IPS-20b (cell line): Measurements from ENCODE around the gene ANXA2.
"Not testable (repeated sequence)": the region's sequence is repeated elsewhere in the genome, so short reads cannot be mapped to it uniquely, and the experiment has no call there.

Experiments
- H3K27ac ChIP-seq: one replicate; pipeline ENCODE4 v1.5.1; 2013; ENCODE audit warnings: low read length
- H3K27me3 ChIP-seq: 2 replicates; pipeline ENCODE4 v1.6.1; 2013; ENCODE audit warnings: mild to moderate bottlenecking, low read length, inconsistent platforms; ENCODE audit not compliant: insufficient read depth
- H3K36me3 ChIP-seq: 2 replicates; pipeline ENCODE4 v1.6.1; 2013; ENCODE audit warnings: low read depth, mild to moderate bottlenecking, inconsistent platforms, low read length, moderate library complexity; ENCODE audit not compliant: insufficient read depth
- H3K4me1 ChIP-seq: 2 replicates; pipeline ENCODE4 v1.6.1; 2013; ENCODE audit warnings: mild to moderate bottlenecking, control low read depth, inconsistent platforms, low read length, moderate library complexity; ENCODE audit not compliant: insufficient read depth
- H3K4me3 ChIP-seq: 2 replicates; pipeline ENCODE4 v1.5.1; 2013; ENCODE audit warnings: mild to moderate bottlenecking, low read length, inconsistent platforms
- H3K9ac ChIP-seq: 2 replicates; pipeline ENCODE4 v1.6.1; 2013; ENCODE audit warnings: low read depth, mild to moderate bottlenecking, inconsistent platforms, low read length, moderate library complexity
- H3K9me3 ChIP-seq: 2 replicates; pipeline ENCODE4 v1.6.1; 2013; ENCODE audit warnings: mild to moderate bottlenecking, low read depth, low read length, inconsistent platforms; ENCODE audit not compliant: insufficient read depth

The ANXA2 gene

DNA sequence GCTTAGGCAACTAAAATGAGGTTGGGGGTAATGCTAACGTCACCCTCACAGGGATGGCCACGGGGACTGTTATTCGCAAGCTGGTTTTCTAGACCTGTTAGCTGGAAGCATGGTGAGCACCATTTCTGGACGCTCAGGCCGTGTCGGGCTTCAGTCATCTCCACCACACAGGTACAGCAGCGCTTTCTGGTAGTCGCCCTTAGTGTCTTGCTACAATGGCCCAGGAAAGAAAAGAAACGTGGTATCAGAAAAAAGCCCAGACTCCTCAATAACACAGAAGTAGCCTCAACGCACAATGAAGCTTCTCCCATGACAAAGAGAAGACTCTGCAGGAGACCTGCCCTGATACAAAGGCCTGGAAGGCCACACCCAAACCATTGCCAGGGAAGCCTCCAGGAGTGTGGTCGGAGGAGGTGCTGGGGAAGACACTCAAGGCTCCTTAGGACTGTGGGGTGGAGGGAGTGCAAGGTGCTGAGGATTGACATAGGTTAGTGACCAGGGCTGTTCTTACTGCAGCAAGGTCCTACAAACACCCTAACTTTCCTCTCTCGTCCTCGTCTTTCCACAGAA is 50.2 kb downstream of the ANXA2 start:
- H3K9ac ChIP-seq = no peak overlapping the region
- H3K9me3 ChIP-seq = no peaks in the 10 kb centered on the region
- no peak overlapping the region for H3K27ac ChIP-seq
- H3K27me3 ChIP-seq = no peaks in the 10 kb centered on the region
- peaks cover 8% of the 10 kb centered on the region; the same call in 1 of the 2 replicates for H3K4me1 ChIP-seq
- H3K4me3 ChIP-seq = no peak overlapping the region
- peaks cover 61% of the 10 kb centered on the region for H3K36me3 ChIP-seq

DNA sequence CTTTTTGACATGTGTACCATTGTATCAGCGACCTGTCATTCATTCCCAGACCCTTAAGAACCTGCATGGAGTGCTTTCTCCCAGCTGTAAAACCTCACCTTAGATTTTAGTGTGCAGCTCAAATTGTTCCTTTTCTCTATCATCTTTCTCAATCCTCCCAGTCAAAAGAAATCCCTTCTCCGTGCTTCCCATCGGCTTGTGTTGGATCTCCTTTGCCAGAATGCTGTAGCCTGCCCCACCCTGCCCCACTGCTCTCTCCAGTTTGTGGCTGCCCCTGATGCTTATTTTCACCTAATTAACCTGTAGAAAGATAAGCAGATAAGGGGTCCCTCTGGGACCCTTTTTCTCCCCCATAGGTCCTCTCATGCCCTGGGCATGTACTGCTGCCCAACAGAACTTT is 51.1 kb downstream of the ANXA2 start:
- peaks cover 8% of the 10 kb centered on the region; the same call in 1 of the 2 replicates for H3K4me1 ChIP-seq
- no peaks in the 10 kb centered on the region for H3K9me3 ChIP-seq
- H3K9ac ChIP-seq = no peak overlapping the region
- H3K36me3 ChIP-seq = peaks cover 52% of the 10 kb centered on the region
- H3K27ac ChIP-seq = no peak overlapping the region
- H3K27me3 ChIP-seq = no peaks in the 10 kb centered on the region
- no peak overlapping the region for H3K4me3 ChIP-seq

DNA sequence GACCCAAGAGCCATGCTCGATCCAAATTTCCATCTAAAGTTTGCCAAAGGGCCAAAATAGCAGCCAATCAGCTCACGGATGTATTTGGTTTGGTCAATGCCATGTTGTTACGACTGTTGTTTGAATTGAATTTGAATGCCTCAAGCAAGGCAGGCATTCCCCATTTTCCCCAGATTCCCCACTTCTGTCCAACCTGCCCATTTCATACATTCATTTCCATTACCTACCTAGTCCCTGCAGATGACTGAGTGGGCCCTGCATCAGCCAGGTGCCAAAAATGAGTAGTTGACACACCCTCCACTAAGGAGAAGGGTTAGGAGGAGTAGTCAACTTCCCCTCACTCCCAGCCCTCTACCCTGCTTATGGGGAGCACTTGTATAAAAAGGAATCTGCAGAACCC is 51.7 kb downstream of the ANXA2 start:
- Histone ChIP-seq H3K4me3 (no peak overlapping the region), H3K27ac (no peak overlapping the region), H3K27me3 (no peaks in the 10 kb centered on the region), H3K36me3 (peaks cover 46% of the 10 kb centered on the region), H3K9me3 (no peaks in the 10 kb centered on the region), H3K9ac (no peak overlapping the region), H3K4me1 (peaks cover 8% of the 10 kb centered on the region; the same call in 1 of the 2 replicates)

DNA sequence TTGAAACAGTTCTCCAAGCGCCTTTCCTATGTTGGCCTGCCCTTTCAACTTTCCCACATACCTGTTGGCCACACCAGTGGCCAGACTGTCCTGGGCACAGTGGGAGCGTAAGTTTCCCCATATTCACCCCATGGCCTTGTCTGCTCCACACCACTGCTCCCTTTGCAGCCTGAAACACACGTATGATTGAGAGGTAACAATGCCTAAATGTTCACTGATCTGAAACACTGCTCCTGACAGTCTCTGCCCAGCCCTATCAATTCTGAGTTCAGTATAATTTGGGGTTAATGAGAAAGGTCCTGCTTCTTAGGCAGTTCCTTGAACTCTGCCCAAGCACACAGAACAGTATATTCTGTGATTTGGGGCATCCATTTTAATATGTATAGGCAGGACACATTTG is 52.2 kb downstream of the ANXA2 start:
- Histone ChIP-seq H3K27me3 (no peaks in the 10 kb centered on the region), H3K27ac (no peak overlapping the region), H3K9ac (no peak overlapping the region), H3K4me1 (peaks cover 8% of the 10 kb centered on the region; the same call in 1 of the 2 replicates), H3K4me3 (no peak overlapping the region), H3K9me3 (no peaks in the 10 kb centered on the region), H3K36me3 (peaks cover 41% of the 10 kb centered on the region)

DNA sequence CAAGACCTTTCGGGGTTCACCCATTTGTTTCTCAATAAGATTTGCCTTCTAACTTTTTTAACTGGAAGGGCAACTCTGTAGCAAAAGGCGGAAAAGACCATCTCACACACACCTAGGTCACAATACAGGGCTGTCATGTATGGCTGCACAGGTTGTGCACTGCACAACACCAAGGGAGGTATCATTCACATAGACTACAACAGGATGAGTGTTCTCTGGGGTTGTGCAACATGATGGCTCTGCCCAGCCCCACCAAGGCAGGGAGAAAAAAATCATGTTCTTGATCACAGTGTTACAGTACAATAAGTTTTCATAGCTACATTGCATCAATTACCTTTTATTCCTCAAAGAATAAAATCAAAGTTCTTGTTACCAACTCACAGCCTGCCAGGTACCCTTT is 52.8 kb downstream of the ANXA2 start:
- peaks cover 36% of the 10 kb centered on the region for H3K36me3 ChIP-seq
- no peak overlapping the region for H3K4me3 ChIP-seq
- no peaks in the 10 kb centered on the region for H3K27me3 ChIP-seq
- peaks cover 8% of the 10 kb centered on the region; the same call in 1 of the 2 replicates for H3K4me1 ChIP-seq
- H3K9ac ChIP-seq = no peak overlapping the region
- no peaks in the 10 kb centered on the region for H3K9me3 ChIP-seq
- no peak overlapping the region for H3K27ac ChIP-seq

DNA sequence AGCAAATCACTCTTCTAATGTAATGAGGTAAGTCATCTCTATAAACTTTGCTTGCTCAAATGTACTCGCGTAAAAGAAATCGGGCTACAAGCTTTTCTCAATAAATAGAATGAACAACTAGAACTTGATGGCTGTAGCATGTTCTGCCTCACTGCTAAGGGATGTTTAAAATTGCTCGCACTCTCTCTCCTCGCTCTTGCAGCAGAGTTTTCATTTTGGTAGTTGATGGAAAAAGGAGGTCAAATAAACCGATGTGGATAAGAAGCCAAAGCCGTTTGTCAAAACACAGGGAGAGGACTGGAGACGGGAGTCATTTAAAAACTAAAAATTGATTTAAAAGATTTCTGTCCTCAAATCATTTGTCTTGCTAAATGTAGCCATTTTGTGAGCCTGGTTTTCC is 53.3 kb downstream of the ANXA2 start:
- Histone ChIP-seq H3K27ac (no peak overlapping the region), H3K9ac (no peak overlapping the region), H3K36me3 (peaks cover 35% of the 10 kb centered on the region), H3K27me3 (no peaks in the 10 kb centered on the region), H3K9me3 (no peaks in the 10 kb centered on the region), H3K4me1 (peaks cover 8% of the 10 kb centered on the region; the same call in 1 of the 2 replicates), H3K4me3 (no peak overlapping the region)

DNA sequence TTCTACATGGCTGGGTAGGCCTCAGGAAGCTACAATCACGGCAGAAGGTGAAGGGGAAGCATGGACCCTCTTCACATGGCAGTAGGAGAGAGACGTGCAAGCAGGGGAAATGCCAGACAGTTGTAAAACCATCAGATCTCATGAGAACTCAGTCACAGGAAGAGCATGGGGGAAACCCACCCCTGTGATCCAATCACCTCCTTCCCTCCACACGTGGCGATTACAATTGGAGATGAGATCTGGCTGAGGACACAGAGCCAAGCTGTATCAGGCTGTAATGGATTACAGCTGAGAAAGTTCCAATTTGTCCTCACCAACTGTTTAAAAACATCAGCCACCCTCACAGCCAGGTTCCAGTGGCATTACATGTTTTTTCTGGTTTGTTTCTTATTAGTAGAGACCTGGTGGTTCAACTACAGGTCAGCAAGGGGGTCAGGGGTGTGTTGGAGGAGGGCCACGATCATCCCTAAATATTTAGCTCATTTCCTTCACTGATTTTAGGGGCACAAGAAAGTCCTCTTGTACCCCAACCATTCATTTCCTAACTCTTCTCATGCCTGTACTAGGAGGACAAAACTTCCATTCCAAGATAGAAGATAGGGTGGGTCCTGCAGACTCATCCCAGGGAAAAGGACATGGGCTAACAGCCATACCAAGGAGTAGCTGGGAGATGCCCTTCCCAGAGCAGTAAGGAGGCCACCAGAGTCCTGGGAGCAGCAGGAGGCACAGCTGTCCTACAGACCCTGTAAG is 54.4 kb downstream of the ANXA2 start:
- Histone ChIP-seq H3K9me3 (no peaks in the 10 kb centered on the region), H3K4me1 (peaks cover 8% of the 10 kb centered on the region; the same call in 1 of the 2 replicates), H3K27ac (no peak overlapping the region), H3K4me3 (no peak overlapping the region), H3K36me3 (peaks cover 26% of the 10 kb centered on the region), H3K9ac (no peak overlapping the region), H3K27me3 (no peaks in the 10 kb centered on the region)

DNA sequence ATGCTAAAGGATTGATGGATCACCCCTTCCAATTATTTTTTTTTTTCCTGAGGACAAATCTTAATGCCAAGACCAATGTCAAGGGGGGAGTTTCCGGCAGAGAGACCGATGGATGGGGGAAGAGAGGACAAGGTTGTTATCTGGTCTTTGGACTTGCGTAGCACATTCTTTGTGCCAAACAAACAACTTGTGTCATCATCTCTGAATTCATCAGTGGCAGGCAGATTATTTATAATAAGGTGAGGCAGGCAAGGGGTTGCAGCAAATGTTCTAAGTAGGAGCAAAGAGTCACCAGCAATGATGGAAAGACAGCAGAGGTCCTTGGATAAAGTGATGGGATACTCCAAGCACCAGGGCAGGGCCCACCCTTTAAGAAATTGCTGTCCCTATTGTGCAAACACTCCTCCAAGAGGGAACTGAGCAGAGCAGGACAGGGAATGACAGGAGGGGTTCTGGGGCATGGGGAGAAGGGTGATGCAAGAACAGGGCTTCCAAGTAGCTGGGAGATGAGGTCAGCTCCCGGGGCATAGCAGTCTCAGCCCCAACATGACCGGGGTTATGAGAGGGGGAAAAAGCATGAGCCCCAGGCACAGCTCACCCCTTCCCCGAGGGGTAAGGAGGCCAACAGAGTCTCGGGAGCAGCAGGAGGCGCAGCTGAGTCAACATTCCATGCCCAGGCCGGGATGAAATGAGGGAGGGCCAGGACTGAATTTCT is 57.4 kb downstream of the ANXA2 start:
- no peak overlapping the region for H3K4me3 ChIP-seq
- no peaks in the 10 kb centered on the region for H3K36me3 ChIP-seq
- no peak overlapping the region for H3K27ac ChIP-seq
- no peaks in the 10 kb centered on the region for H3K27me3 ChIP-seq
- no peaks in the 10 kb centered on the region for H3K9me3 ChIP-seq
- H3K9ac ChIP-seq = no peak overlapping the region
- peaks cover 4% of the 10 kb centered on the region; the same call in 1 of the 2 replicates for H3K4me1 ChIP-seq

DNA sequence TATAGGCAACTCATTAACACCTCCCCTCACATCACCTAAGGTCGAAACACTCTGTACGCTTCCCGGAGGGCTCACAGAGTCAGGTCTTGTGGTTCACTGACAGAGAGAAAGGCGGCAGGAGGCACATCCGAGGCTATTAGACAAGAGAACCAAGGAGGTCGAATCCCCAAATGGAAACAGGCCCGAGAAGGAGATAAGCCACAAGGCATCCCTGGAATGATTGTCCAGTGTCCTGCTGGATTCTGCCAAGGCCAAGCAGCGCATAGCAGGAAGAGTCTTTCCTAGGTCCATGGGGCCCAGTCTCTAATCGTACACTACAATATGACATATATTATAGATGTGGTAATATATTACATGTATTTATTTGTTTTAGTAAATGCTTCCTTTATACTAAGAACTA is 58.5 kb downstream of the ANXA2 start:
- no peaks in the 10 kb centered on the region for H3K36me3 ChIP-seq
- H3K27me3 ChIP-seq = no peaks in the 10 kb centered on the region
- H3K4me3 ChIP-seq = no peak overlapping the region
- no peak overlapping the region for H3K27ac ChIP-seq
- no peak overlapping the region for H3K9ac ChIP-seq
- H3K9me3 ChIP-seq = no peaks in the 10 kb centered on the region
- H3K4me1 ChIP-seq = peaks cover 3% of the 10 kb centered on the region; the same call in 1 of the 2 replicates

DNA sequence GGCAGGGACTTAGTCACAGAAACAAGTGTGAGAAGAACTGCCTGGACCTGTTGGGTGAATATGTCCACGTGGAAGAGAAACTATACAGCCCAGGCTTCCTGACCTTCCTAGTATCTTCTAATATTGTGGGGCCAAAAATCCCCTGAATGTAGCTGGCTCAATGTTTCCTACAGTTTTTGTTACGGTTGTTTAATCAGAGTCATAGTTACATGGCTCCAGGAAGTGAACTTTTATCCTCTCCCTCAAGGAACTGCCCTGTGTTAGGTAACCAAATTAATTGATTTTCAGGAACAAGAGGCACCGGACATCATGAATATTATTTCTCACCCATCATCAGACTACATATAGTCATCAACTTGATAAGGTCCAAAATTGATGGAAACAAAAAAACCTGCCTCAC is 59.0 kb downstream of the ANXA2 start:
- Histone ChIP-seq H3K36me3 (no peaks in the 10 kb centered on the region), H3K9ac (no peak overlapping the region), H3K4me3 (no peak overlapping the region), H3K27me3 (no peaks in the 10 kb centered on the region), H3K9me3 (no peaks in the 10 kb centered on the region), H3K4me1 (no peaks in the 10 kb centered on the region), H3K27ac (no peak overlapping the region)

DNA sequence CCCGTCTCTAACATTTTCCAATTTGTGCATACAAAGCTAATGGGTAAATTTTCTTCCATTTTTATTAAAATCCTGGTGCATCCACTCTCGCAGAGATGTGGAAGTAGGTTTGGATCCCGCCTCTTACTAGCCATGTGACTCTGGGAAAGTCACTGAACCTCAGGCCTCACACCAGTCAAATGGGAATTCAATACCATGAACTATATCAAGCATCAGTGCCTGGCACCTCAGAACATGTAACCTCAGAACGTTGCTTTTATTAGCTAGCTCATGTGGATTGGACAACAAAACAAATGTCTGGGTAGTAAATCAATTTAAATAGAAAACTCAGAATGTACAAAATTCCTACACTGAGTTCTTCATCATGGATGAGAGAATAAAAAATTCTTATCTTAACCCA is 60.7 kb downstream of the ANXA2 start:
- no peak overlapping the region for H3K27ac ChIP-seq
- H3K4me1 ChIP-seq = no peaks in the 10 kb centered on the region
- no peaks in the 10 kb centered on the region for H3K27me3 ChIP-seq
- no peaks in the 10 kb centered on the region for H3K36me3 ChIP-seq
- no peak overlapping the region for H3K4me3 ChIP-seq
- no peak overlapping the region for H3K9ac ChIP-seq
- H3K9me3 ChIP-seq = no peaks in the 10 kb centered on the region

DNA sequence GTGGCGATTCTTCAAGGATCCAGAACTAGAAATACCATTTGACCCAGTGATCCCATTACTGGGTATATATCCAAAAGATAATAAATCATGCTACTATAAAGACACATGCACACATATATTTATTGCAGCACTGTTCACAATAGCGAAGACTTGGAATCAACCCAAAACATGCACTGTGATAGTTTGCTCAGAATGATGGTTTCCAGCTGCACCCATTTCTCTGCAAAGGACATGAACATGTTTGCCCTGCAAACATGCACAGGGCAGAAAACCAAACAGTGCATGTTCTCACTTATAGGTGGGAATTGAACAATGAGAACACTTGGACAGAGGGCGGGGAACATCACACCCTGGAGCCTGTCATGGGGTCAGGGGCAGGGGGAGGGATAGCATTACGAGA is 62.5 kb downstream of the ANXA2 start:
- not testable (repeated sequence) for H3K36me3 ChIP-seq, H3K4me1 ChIP-seq, H3K27me3 ChIP-seq, H3K4me3 ChIP-seq, H3K9me3 ChIP-seq, H3K9ac ChIP-seq, H3K27ac ChIP-seq
